Measurements from ENCODE around the gene RUNX2.
A peak's percentile ranks its signal among the peaks of the same experiment; 100 is the strongest.

RUNX2 gene

GRCh38 chr6:45709781-45710220, 381.7 kb downstream of the RUNX2 start:
- TF ChIP-seq, protein P1, sequence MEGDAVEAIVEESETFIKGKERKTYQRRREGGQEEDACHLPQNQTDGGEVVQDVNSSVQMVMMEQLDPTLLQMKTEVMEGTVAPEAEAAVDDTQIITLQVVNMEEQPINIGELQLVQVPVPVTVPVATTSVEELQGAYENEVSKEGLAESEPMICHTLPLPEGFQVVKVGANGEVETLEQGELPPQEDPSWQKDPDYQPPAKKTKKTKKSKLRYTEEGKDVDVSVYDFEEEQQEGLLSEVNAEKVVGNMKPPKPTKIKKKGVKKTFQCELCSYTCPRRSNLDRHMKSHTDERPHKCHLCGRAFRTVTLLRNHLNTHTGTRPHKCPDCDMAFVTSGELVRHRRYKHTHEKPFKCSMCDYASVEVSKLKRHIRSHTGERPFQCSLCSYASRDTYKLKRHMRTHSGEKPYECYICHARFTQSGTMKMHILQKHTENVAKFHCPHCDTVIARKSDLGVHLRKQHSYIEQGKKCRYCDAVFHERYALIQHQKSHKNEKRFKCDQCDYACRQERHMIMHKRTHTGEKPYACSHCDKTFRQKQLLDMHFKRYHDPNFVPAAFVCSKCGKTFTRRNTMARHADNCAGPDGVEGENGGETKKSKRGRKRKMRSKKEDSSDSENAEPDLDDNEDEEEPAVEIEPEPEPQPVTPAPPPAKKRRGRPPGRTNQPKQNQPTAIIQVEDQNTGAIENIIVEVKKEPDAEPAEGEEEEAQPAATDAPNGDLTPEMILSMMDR (IDR thresholded peaks at IDR 0.05; ENCODE audit: insufficient read depth, low read length, poor library complexity, severe bottlenecking) = no peak
- no peaks in the 10 kb centered on the region for H3K27me3 ChIP-seq (replicated peaks; ENCODE audit: control insufficient read depth, insufficient read depth, low read length)
- no peaks in the 10 kb centered on the region for H3K36me3 ChIP-seq (ENCODE audit: control insufficient read depth, insufficient read depth, low read length)
- no peak overlapping the region for H3K4me3 ChIP-seq (replicated peaks; ENCODE audit: low read depth, low read length)
- peak; percentile 33 for DNase-seq (ENCODE audit: extremely low read depth, insufficient read length)

DNA sequence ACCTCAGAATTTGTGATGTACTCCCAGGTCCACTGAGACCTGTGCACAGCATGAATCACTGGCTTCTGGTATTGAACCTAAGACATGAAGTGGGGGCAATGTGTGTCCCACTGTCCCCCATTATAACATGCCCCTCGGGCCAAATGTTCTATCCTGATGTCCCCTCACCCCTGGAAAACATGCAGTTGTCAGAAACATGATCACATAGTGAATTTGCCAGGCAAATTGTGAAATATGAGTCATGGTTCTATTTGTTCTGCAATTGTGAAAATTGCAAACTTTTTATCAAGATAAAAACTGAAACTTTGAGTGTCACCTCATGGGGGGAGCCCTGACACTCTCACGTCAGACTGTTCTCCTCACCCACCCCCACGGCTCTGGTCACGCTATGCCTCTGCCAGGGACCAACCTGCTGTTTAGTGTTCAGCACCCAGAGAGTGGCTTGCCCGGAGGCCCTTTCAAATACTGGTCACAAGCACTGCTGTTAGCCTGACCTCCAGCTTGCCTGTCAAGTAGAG, 382.2 kb downstream of the RUNX2 start:
- Histone ChIP-seq H3K27me3 (replicated peaks; ENCODE audit: control insufficient read depth, insufficient read depth, low read length) (no peaks in the 10 kb centered on the region), H3K4me3 (replicated peaks; ENCODE audit: low read depth, low read length) (no peak overlapping the region; the same call in 1 of the 2 replicates), H3K36me3 (ENCODE audit: control insufficient read depth, insufficient read depth, low read length) (no peaks in the 10 kb centered on the region)
- TF ChIP-seq, protein P1 (IDR thresholded peaks at IDR 0.05; ENCODE audit: insufficient read depth, low read length, poor library complexity, severe bottlenecking) = no peak
- DNase-seq (ENCODE audit: extremely low read depth, insufficient read length) = peak; percentile 62

- no peaks in the 10 kb centered on the region for H3K36me3 ChIP-seq (ENCODE audit: control insufficient read depth, insufficient read depth, low read length)
- no peak overlapping the region for H3K4me3 ChIP-seq (replicated peaks; ENCODE audit: low read depth, low read length)
- no peak for DNase-seq (ENCODE audit: extremely low read depth, insufficient read length)
- TF ChIP-seq, protein P1 (IDR thresholded peaks at IDR 0.05; ENCODE audit: insufficient read depth, low read length, poor library complexity, severe bottlenecking) = no peak
- no peaks in the 10 kb centered on the region for H3K27me3 ChIP-seq (replicated peaks; ENCODE audit: control insufficient read depth, insufficient read depth, low read length)
Measured at GRCh38 chr6:45712076-45712475, 383.9 kb downstream of the RUNX2 start.

DNA sequence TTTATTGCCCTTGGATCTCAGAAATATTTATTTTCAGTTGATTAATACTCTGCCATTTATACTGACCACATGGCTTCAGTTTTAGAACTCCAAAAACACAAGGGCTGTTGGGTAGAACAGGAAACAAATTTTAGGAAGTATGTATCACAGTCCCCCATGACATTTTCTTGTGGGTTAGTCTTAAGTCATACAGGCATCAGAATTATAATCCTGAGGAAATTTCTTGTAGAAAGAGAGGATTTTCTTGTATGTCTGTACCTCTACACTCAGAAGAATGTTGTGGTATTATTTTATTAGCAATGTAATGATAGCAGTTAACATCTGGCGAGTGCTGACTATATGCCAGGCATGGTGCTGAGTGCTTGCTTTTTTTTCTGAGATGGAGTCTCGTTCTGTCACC, 384.7 kb downstream of the RUNX2 start:
- DNase-seq (ENCODE audit: extremely low read depth, insufficient read length) = no peak
- no peak overlapping the region for H3K4me3 ChIP-seq (replicated peaks; ENCODE audit: low read depth, low read length)
- H3K27me3 ChIP-seq (replicated peaks; ENCODE audit: control insufficient read depth, insufficient read depth, low read length) = no peaks in the 10 kb centered on the region
- TF ChIP-seq, protein P1 (IDR thresholded peaks at IDR 0.05; ENCODE audit: insufficient read depth, low read length, poor library complexity, severe bottlenecking) = no peak
- no peaks in the 10 kb centered on the region for H3K36me3 ChIP-seq (ENCODE audit: control insufficient read depth, insufficient read depth, low read length)
